Astrocyte (in vitro differentiated cells and primary cell): ENCODE measurements around the gene OR7C1.

Source experiments
- CTCF ChIP-seq: IDR thresholded peaks from 2 replicates; pipeline ENCODE4 v1.5.1; 2011; ENCODE audit warnings: low read depth, mild to moderate bottlenecking, inconsistent platforms, low read length, moderate library complexity; ENCODE audit not compliant: insufficient read depth
- EZH2 ChIP-seq: IDR thresholded peaks from 2 replicates; pipeline ENCODE4 v1.6.1; 2012; ENCODE audit warnings: mild to moderate bottlenecking, low read length, inconsistent platforms; ENCODE audit not compliant: insufficient read depth

- TF ChIP-seq CTCF (no peak), EZH2 (no peak)
Measured at GRCh38 chr19:14774373-14774772, 60.6 kb downstream of the OR7C1 start.
